Calu3 (cell line): ENCODE results near the gene RILPL2. TPM values are rescaled to one million over a fixed set of nuclear protein-coding genes. Genes with fewer than 3 reads are reported as not detected.
"Not testable (repeated sequence)": the region's sequence is repeated elsewhere in the genome, so short reads cannot be mapped to it uniquely, and the experiment has no call there.

Experiments used
- BruUV-seq: library from RNA; stranded (reverse); fragments of 400-500 nt; replicated peaks from 2 replicates; lab custom pipeline; 2021; lab: Mats Ljungman, UMichigan
- CTCF ChIA-PET: fragments of 300-600 bp; sonication (Branson Sonifier 250); formaldehyde crosslinking; loops from one replicate; lab custom pipeline; 2022; ENCODE audit warnings: antibody characterized with exemption; lab: Charles Lee
- DNase-seq: peaks from one replicate; pipeline ENCODE4 v3.0.0; 2022
- H3K27ac Mint-ChIP-seq: one replicate; pipeline ENCODE4 v1.8.0; 2022; ENCODE audit warnings: mixed read lengths; ENCODE audit not compliant: unreplicated experiment
- H3K27me3 Mint-ChIP-seq: one replicate; pipeline ENCODE4 v1.8.0; 2022; ENCODE audit warnings: mixed read lengths; ENCODE audit not compliant: unreplicated experiment
- H3K36me3 Mint-ChIP-seq: one replicate; pipeline ENCODE4 v1.8.0; 2022; ENCODE audit warnings: mild to moderate bottlenecking, moderate library complexity, mixed read lengths; ENCODE audit not compliant: insufficient read depth, unreplicated experiment
- H3K4me1 Mint-ChIP-seq: one replicate; pipeline ENCODE4 v1.8.0; 2022; ENCODE audit warnings: mild to moderate bottlenecking, low read depth, mixed read lengths; ENCODE audit not compliant: unreplicated experiment
- H3K4me3 Mint-ChIP-seq: one replicate; pipeline ENCODE4 v1.8.0; 2022; ENCODE audit warnings: mild to moderate bottlenecking, low read depth, moderate library complexity, mixed read lengths; ENCODE audit not compliant: unreplicated experiment
- H3K9me3 Mint-ChIP-seq: one replicate; pipeline ENCODE4 v1.8.0; 2022; ENCODE audit warnings: low read depth, mixed read lengths; ENCODE audit not compliant: unreplicated experiment
- CTCF ChIP-seq: fragments of 200-600 bp; IDR thresholded peaks from one replicate; pipeline ENCODE4 v1.8.0; 2022; ENCODE audit warnings: antibody characterized with exemption; ENCODE audit not compliant: unreplicated experiment
- intact Hi-C: fragments of 100-400 bp; cut with micrococcal nuclease; formaldehyde crosslinking; loops from one replicate; pipeline ENCODE4 v1.10.0; 2022; ENCODE audit not compliant: unreplicated experiment
- total RNA-seq: library from RNA; stranded (reverse); gene quantifications from 2 replicates; pipeline ENCODE4 v1.2.3, GENCODE V29; 2022

The RILPL2 gene
- total RNA-seq, 1 experiment from 2014 or later, result 2.8 TPM

- H3K4me3 Mint-ChIP-seq, result peak overlapping the region; percentile 92
- intact Hi-C loops, result no loop called here
- DNase-seq, result no peak
- H3K27me3 Mint-ChIP-seq, result no peaks in the 10 kb centered on the region
- CTCF ChIA-PET, result interaction anchor here (0.5 to 2.7 kb wide), 3 partner anchors 19 to 150 kb away, joined by 8 to 37 read pairs (median 11); partner anchors contain the start of gene SBNO1
- H3K4me1 Mint-ChIP-seq, result peaks cover 18% of the 10 kb centered on the region
- peaks cover 39% of the 10 kb centered on the region for H3K36me3 Mint-ChIP-seq
- H3K27ac Mint-ChIP-seq, result no peak overlapping the region
- TF ChIP-seq CTCF, result no peak
- BruUV-seq, result no TSS peak
- no peaks in the 10 kb centered on the region for H3K9me3 Mint-ChIP-seq
Measured at GRCh38 chr12:123384994-123385376, 51.5 kb downstream of the RILPL2 start.

- intact Hi-C loops, result no loop called here
- CTCF ChIA-PET, result interaction anchor here (0.5 to 2.7 kb wide), 7 partner anchors 13 to 726 kb away, joined by 3 to 37 read pairs (median 7); partner anchors contain the start of genes MPHOSPH9, MTRFR and SBNO1
- Mint-ChIP-seq H3K27ac (peak overlapping the region; percentile 86), H3K4me3 (peak overlapping the region; percentile 92), H3K4me1 (peaks cover 16% of the 10 kb centered on the region), H3K27me3 (no peaks in the 10 kb centered on the region), H3K36me3 (peaks cover 34% of the 10 kb centered on the region), H3K9me3 (no peaks in the 10 kb centered on the region)
- TF ChIP-seq CTCF, result no peak
- BruUV-seq, result no TSS peak
- DNase-seq, result peak; percentile 36
Measured at GRCh38 chr12:123384318-123384993, 52.0 kb downstream of the RILPL2 start.

- CTCF ChIA-PET, result interaction anchor here (2.7 kb wide), 1 partner anchor 18 kb away, joined by 37 read pairs; the partner anchor contains the start of gene SBNO1
- Mint-ChIP-seq H3K27me3 (no peaks in the 10 kb centered on the region), H3K9me3 (no peaks in the 10 kb centered on the region), H3K36me3 (peaks cover 24% of the 10 kb centered on the region), H3K4me3 (peak overlapping the region; percentile 92), H3K27ac (peak overlapping the region; percentile 50), H3K4me1 (peaks cover 10% of the 10 kb centered on the region)
- no TSS peak for BruUV-seq
- no peak for TF ChIP-seq CTCF
- intact Hi-C loops, result loop anchor here (1.0 kb wide), 1 partner anchor 17 kb away; no protein-coding TSS in a partner anchor
- no peak for DNase-seq
Measured at GRCh38 chr12:123382684-123383083, 53.8 kb downstream of the RILPL2 start.

- H3K4me3 Mint-ChIP-seq, result no peak overlapping the region
- H3K9me3 Mint-ChIP-seq, result no peaks in the 10 kb centered on the region
- TF ChIP-seq CTCF, result no peak
- peaks cover 18% of the 10 kb centered on the region for H3K36me3 Mint-ChIP-seq
- H3K27ac Mint-ChIP-seq, result no peak overlapping the region
- intact Hi-C loops, result no loop called here
- no peak for DNase-seq
- CTCF ChIA-PET, result no interaction called here
- BruUV-seq, result no TSS peak
- H3K27me3 Mint-ChIP-seq, result no peaks in the 10 kb centered on the region
- no peaks in the 10 kb centered on the region for H3K4me1 Mint-ChIP-seq
Measured at GRCh38 chr12:123379391-123379790, 57.1 kb downstream of the RILPL2 start.

- intact Hi-C loops, H3K27ac Mint-ChIP-seq, H3K4me1 Mint-ChIP-seq, H3K27me3 Mint-ChIP-seq, BruUV-seq, CTCF ChIA-PET, H3K4me3 Mint-ChIP-seq, H3K9me3 Mint-ChIP-seq, H3K36me3 Mint-ChIP-seq, DNase-seq: not testable (repeated sequence)
Measured at GRCh38 chr12:123372415-123372814, 64.1 kb downstream of the RILPL2 start.

- H3K4me1 Mint-ChIP-seq, H3K27me3 Mint-ChIP-seq, BruUV-seq, DNase-seq, H3K9me3 Mint-ChIP-seq, H3K36me3 Mint-ChIP-seq, intact Hi-C loops, H3K4me3 Mint-ChIP-seq, H3K27ac Mint-ChIP-seq: not testable (repeated sequence)
- CTCF ChIA-PET, result interaction anchor here (1.3 kb wide), 1 partner anchor 12 kb away, joined by 5 read pairs; the partner anchor contains the start of gene KMT5A
Measured at GRCh38 chr12:123371667-123372368, 64.7 kb downstream of the RILPL2 start.
